GM10266 (cell line): ENCODE data around the gene NCR2.

Experiments used
- DNase-seq: peaks from one replicate; pipeline ENCODE4 v3.0.0; 2012; ENCODE audit errors: extremely low spot score
- TF ChIP-seq, protein P1 (sequence below): IDR thresholded peaks from 2 replicates; pipeline ENCODE4 v1.5.1; 2012; ENCODE audit warnings: mild to moderate bottlenecking, low read depth; ENCODE audit not compliant: control insufficient read depth, insufficient read depth; ENCODE audit errors: missing control alignments

Gene NCR2

GRCh38 chr6:41331401-41332150 is 3.8 kb upstream of the NCR2 start:
- TF ChIP-seq, protein P1, sequence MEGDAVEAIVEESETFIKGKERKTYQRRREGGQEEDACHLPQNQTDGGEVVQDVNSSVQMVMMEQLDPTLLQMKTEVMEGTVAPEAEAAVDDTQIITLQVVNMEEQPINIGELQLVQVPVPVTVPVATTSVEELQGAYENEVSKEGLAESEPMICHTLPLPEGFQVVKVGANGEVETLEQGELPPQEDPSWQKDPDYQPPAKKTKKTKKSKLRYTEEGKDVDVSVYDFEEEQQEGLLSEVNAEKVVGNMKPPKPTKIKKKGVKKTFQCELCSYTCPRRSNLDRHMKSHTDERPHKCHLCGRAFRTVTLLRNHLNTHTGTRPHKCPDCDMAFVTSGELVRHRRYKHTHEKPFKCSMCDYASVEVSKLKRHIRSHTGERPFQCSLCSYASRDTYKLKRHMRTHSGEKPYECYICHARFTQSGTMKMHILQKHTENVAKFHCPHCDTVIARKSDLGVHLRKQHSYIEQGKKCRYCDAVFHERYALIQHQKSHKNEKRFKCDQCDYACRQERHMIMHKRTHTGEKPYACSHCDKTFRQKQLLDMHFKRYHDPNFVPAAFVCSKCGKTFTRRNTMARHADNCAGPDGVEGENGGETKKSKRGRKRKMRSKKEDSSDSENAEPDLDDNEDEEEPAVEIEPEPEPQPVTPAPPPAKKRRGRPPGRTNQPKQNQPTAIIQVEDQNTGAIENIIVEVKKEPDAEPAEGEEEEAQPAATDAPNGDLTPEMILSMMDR: no peak

DNA sequence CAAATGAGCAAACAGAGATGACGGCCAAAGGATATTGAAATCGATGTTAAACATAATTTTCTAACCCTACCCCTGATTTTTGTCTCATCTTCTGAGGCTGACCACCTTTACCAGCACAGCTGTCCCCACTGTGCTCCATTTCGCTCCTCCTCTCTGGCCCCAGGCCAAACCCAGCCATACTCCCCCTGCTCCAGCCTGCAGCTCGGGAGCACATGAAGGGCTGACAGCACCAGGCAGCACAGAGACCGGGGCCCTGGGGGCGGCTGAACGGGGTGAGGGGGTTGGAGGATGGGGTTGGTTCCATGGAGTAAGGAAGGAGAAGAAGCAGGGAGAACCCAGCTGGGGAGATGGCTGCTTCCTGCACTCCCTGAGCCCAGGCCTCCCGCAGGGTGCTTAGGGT is 3.2 kb upstream of the NCR2 start:
- TF ChIP-seq, protein P1: no peak
- no peak for DNase-seq

More at GRCh38 chr6:41331401-41332150, 3.8 kb upstream of the NCR2 start:
- no peak for DNase-seq

- TF ChIP-seq, protein P1: no peak
- DNase-seq: no peak
These were observed 2.3 kb upstream of the NCR2 start for GRCh38 chr6:41332842-41333736.

DNA sequence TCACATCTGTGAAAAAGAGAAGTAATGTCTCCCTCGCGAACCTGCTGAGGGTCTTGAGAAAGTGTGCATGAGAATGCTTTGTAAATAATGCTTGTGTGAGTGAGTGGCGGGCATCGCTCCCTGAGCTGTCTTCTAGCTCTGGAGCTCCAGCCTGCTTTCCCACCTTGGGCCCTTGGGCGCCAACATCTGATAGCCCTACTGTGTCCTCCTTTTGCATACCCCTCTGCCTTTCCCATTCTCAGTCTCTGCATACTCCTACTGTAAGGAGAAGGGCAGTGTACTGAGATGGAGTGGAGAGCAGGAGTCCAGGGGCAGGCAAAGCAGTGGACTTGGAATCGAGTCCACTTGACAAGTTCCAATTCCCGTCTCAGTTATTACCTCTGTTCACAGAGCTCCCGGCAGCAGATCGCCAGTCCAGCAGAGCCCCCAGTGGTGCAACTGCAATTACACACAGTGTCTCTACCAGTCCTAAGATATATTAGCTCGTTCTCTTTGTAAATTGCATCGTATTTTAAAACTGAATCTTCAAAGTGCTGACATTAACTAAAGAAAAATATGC is 847 bp upstream of the NCR2 start:
- DNase-seq: no peak
- TF ChIP-seq, protein P1: peak; percentile 24

DNA sequence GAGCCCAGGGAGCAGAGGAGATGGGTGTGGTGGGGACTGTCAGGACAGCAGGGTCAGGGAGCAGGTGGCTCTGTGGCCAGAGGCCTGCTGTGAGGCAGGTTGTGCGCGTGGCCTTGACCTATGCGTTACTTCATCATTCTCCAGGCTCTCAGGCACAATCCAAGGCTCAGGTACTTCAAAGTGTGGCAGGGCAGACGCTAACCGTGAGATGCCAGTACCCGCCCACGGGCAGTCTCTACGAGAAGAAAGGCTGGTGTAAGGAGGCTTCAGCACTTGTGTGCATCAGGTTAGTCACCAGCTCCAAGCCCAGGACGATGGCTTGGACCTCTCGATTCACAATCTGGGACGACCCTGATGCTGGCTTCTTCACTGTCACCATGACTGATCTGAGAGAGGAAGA is 535 bp downstream of the NCR2 start:
- TF ChIP-seq, protein P1: no peak
- DNase-seq: no peak

- TF ChIP-seq, protein P1: no peak
- DNase-seq: no peak
These were observed 1.4 kb downstream of the NCR2 start for GRCh38 chr6:41336824-41337223.

DNA sequence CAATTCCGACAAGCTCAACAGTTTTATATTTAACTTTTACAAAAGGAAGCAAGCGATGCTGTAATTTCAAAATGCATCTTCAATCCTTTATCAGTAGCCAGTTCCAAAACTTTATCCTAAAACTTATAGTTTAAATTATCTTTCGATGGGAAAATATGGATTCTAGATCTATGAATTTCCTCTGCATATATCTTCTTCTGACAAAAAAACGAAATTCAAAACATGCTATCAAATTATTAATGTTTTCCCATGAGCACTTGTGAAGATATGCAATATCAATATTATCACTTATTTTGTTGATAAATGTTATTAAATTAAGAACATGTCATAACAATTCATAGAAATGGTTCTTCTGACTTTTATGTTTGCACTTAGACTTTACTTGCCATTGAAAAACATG is 2.3 kb downstream of the NCR2 start:
- no peak for DNase-seq
- TF ChIP-seq, protein P1: no peak
